DMS53 treated with DMSO at 0.1 percent for 48 hours (cell line): ENCODE results near the gene CADM2.
A peak's percentile ranks its signal among the peaks of the same experiment; 100 is the strongest.

Experiments
- DNase-seq: peaks from one replicate; lab custom pipeline; 2025; ENCODE audit not compliant: unreplicated experiment; lab: John Stamatoyannopoulos, UW

The CADM2 gene

DNA sequence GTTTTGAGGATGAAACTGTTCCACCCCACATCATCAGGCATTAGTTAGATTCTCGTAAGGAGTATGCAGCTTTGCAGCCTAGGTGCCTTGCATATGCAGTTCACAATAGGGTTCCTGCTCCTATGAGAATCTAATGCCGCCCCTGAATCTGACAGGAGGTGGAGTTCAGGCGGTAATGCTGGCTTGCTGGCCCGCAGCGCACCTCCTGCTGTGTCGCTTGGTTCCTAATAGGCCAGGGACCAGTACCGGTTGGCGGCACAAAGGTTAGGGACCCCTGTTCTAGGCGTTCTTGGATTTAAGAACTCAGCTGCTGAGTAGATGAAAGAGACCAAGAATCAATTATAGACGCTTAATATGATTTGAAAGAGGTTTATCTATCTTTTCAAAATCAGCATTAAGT, 595.4 kb downstream of the CADM2 start:
- no peak for DNase-seq

GRCh38 chr3:85560088-85560785, 601.4 kb downstream of the CADM2 start:
- DNase-seq, result no peak

GRCh38 chr3:85567071-85567676, 608.4 kb downstream of the CADM2 start:
- no peak for DNase-seq

- no peak for DNase-seq
Measured at GRCh38 chr3:85570819-85571218, 612.0 kb downstream of the CADM2 start.

DNA sequence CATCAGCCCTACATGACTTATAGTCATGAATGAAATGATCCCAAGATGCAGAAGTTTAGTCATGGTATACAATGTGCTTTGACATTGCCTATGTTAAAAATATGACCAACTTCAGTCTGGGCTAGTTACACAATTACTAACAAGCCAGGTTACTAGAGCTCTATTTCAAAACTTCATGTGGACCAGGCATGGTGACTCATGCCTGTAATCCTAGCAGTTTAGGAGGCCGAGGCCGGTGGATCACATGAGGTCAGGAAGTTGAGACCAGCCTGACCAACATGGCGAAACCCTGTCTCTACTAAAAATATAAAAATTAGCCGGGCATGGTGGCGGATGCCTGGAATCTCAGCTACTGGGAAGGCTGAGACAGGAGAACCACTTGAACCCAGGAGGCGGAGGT, 613.0 kb downstream of the CADM2 start:
- DNase-seq, result no peak

DNA sequence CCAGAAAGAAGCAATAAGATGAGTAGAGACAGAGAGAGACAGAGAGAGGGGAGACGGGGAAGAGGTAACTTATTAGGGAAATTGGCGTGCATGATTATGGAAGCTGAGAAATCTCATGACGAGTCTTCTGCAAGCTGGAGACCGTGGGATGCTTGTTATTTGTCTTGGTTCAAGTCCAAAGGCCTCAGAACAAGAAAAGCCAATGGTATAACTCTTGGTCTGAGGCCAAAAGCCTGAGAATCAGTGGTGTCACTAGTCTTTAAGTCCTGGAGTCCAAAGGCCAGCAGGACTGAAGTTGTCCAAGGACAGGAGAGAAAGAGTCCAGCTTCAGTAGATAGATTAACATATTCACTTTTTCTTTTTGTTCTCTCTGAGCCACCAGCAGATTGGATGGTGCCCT, 613.6 kb downstream of the CADM2 start:
- DNase-seq, result no peak

- no peak for DNase-seq
Measured at GRCh38 chr3:85572978-85573377, 614.2 kb downstream of the CADM2 start.

DNA sequence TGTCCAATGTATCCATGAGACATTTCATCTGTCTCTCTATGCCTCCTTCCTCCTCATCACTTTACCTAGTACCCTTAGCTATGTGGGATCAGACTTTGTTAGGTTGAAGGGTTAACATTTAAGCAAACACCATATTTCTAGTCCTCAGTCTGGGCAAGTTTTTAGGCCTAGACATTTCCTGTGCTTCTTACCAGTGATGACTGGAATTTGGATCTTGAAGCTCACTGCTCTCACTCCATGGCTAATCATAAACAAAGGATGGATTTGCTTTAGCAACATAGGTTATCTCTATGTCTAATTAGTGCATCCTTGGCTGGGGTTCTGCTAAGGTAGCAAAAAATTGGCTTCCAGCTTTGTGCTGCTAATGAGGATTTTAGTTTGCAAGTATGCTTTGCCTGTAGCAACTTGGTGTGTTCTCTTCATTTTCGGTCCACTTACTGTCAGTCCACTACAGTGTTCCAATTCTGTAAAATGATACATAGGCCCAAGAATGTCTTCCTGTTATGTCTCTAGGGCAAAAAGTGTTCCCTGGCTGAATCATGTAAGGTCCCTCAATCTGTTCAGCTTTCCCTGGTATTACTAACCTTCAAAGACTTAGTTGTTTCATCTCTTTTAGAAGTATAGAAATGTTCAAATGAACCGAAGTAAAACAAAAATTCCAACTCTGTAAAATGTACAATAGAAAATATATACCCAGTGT, 615.4 kb downstream of the CADM2 start:
- no peak for DNase-seq

- DNase-seq, result peak; percentile 3
Measured at GRCh38 chr3:85576091-85576690, 617.4 kb downstream of the CADM2 start.

DNA sequence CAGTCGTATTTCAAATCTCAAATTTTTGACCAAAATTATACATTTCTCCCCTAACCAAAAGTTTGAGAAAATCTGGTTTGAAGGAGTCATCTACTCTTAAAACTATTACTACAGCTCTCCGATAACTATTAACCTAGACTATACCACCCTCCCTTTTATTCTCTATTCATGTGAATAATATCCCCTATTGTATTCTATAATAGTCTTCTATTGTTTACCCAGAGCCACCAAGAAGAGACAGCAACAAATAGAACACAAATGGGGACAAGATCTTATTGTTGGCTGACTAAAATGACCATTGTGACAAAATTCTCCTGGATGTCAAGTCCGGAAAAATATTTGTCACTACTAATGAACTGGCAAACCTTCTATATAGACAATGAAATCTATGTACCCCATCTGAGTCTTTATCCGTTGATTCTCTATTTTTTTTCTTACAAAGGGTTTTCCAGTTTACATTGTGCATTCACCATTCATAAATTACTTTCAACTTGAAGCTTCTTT, 618.0 kb downstream of the CADM2 start:
- no peak for DNase-seq

DNA sequence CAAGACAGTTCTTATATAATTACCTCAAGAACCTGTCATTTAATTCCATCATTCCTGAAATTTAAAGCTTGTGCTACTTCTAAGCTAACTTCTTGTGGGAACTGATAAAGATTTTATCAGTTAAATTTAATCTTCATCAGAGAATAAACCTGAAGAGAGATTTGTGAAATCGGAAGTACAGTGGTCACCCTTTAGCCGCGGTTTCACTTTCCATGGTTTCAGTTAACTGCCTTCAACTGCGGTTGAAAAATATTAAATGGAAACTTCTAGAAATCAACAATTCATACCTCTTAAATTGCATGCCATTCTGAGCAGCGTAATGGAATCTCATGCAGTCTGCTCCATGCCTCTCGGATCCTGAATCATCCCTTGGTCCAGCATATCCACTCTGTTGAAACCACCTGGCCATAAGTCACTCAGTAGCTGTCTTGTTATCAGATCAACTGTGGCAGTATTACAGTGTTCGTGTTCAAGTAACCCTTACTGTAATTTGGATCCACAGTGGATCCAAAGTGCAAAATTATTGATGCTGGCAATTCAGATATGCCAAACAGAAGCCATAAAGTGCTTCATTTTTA, 626.1 kb downstream of the CADM2 start:
- no peak for DNase-seq

DNA sequence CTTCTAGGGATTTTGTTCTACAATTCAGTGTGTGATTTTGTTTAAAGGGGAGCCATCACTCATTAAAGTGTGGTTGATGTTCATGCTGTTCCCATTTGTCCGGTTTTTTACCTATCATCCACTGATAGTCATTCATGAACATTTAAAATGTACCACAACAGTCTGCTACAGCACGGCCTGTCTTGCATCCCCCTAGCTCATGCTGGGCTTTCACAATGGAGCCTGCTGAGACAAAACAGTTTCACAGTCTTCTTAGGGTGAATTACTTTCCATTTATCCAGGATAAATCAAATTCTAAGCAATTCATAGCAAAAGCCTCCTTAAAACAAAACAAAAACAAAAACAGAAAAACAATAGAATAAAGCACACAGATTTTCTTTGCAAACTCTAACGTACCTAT, 627.2 kb downstream of the CADM2 start:
- DNase-seq, result no peak

- no peak for DNase-seq
Measured at GRCh38 chr3:85589145-85589544, 630.4 kb downstream of the CADM2 start.

DNA sequence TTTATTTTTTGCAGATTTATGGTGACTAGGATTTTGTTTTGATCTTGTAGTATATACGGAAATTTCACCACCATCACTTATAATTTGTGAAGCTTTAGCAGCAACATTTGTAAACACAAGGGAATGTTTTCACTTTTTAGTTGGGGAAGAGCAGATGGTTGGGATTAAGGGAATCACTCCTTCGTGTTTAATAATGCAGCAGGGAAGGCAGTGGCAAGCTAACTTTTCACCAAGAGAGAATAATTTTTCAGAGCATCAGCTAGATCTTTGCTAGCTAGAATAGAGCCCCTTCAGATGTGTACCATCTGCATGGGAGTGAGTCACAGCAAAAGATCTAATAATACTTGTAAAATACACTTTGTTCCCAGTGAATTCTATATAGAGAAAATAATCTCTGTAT, 632.7 kb downstream of the CADM2 start:
- DNase-seq, result no peak

- DNase-seq, result no peak
Measured at GRCh38 chr3:85592256-85592655, 633.5 kb downstream of the CADM2 start.

GRCh38 chr3:85594676-85595075, 635.9 kb downstream of the CADM2 start:
- no peak for DNase-seq

- DNase-seq, result no peak
Measured at GRCh38 chr3:85603378-85603777, 644.6 kb downstream of the CADM2 start.

GRCh38 chr3:85604641-85605040, 645.9 kb downstream of the CADM2 start:
- no peak for DNase-seq

- DNase-seq, result no peak
Measured at GRCh38 chr3:85605066-85605465, 646.3 kb downstream of the CADM2 start.

DNA sequence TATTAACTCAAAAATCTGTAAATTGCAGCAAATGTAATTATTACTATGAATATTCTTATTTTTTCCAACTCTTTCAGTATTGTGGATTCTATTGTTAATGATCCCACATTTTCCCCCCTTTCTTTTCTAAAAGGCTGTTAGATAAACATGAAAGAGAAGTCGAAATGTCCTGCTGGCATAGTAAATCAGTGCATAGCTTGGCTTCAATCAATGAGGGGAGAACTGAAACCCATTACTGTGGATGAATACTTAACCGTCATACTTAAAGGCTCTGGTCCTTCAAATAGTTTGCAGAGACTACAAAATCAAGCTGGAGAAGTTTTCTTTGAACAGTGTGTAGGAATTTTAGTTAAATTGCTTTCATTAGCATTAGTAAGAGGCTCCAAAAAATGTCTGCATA, 667.9 kb downstream of the CADM2 start:
- no peak for DNase-seq

GRCh38 chr3:85627932-85628331, 669.1 kb downstream of the CADM2 start:
- no peak for DNase-seq
